ENCODE results near the gene SMIM1. TPM values are rescaled to one million over a fixed set of nuclear protein-coding genes. Genes with fewer than 3 reads are reported as not detected.

Gene SMIM1
- polyA plus RNA-seq, 1 donor (not counting 4 experiments of a cell fraction or from before 2014, with no cell fraction given), result 0.79 TPM

- no peak overlapping the region for H2AFZ ChIP-seq (ENCODE audit: control insufficient read depth, low read length)
- H3K27me3 ChIP-seq (ENCODE audit: control insufficient read depth, extremely low read depth, insufficient read depth, low read length), result no peaks in the 10 kb centered on the region
- H3K9ac ChIP-seq (ENCODE audit: control insufficient read depth, extremely low read depth, insufficient read depth, low read length), result no peak overlapping the region
- H4K20me1 ChIP-seq (ENCODE audit: control insufficient read depth, extremely low read depth, insufficient read depth, low read length), result no peaks in the 10 kb centered on the region
- H3K4me1 ChIP-seq (ENCODE audit: control insufficient read depth, extremely low read depth, insufficient read depth, low read length), result peaks cover 2% of the 10 kb centered on the region
- peaks cover 37 to 45% of the 10 kb centered on the region in 2 experiments for H3K36me3 ChIP-seq (ENCODE audit: control insufficient read depth in 2 of 2, extremely low read depth in 1 of 2, insufficient read depth in 2 of 2, low read length in 2 of 2)
- H3K4me2 ChIP-seq (ENCODE audit: control insufficient read depth, extremely low read depth, insufficient read depth, low read depth, low read length), result no peak overlapping the region
- H3K79me2 ChIP-seq (ENCODE audit: control insufficient read depth, insufficient read depth, low read length), result peaks cover 20% of the 10 kb centered on the region
- H3K9me3 ChIP-seq (ENCODE audit: control insufficient read depth, low read depth, low read length), result no peaks in the 10 kb centered on the region
- H3K27ac ChIP-seq (ENCODE audit: control insufficient read depth, insufficient read depth, low read length), result no peak overlapping the region
- TF ChIP-seq CTCF (optimal IDR thresholded peaks at IDR 0.05 in 1 of 3, IDR thresholded peaks at IDR 0.05 in 1 of 3, conservative IDR thresholded peaks at IDR 0.05 in 1 of 3; ENCODE audit: extremely low read depth in 1 of 3, insufficient read depth in 2 of 3, low read length in 3 of 3) (no peak), EZH2 (IDR thresholded peaks at IDR 0.05; ENCODE audit: low read length) (no peak)
- no peak overlapping the region for H3K4me3 ChIP-seq (ENCODE audit: control insufficient read depth in 2 of 3, extremely low read depth in 1 of 3, insufficient read depth in 2 of 3, low read depth in 1 of 3, low read length in 3 of 3)
- dilution Hi-C loops (cut with MboI; ENCODE audit: extremely low pct_ligation_motif_present, low sequenced_read_pairs), result no loop called here
- FAIRE-seq (no peak), DNase-seq (ENCODE audit: low read depth, low spot score) (no peak)
- no peaks in the 10 kb centered on the region for H3K9me1 ChIP-seq (ENCODE audit: control insufficient read depth, extremely low read depth, insufficient read depth, low read length)
These were observed 11.3 kb downstream of the SMIM1 start for GRCh38 chr1:3783651-3784474.

- dilution Hi-C loops (cut with MboI; ENCODE audit: extremely low pct_ligation_motif_present, low sequenced_read_pairs), result no loop called here
- Histone ChIP-seq H3K9me3 (ENCODE audit: control insufficient read depth, low read depth, low read length) (no peaks in the 10 kb centered on the region), H3K79me2 (ENCODE audit: control insufficient read depth, insufficient read depth, low read length) (peaks cover 32% of the 10 kb centered on the region), H3K4me1 (ENCODE audit: control insufficient read depth, extremely low read depth, insufficient read depth, low read length) (peaks cover 6% of the 10 kb centered on the region), H3K9ac (ENCODE audit: control insufficient read depth, extremely low read depth, insufficient read depth, low read length) (no peak overlapping the region), H3K9me1 (ENCODE audit: control insufficient read depth, extremely low read depth, insufficient read depth, low read length) (no peaks in the 10 kb centered on the region), H3K27ac (ENCODE audit: control insufficient read depth, insufficient read depth, low read length) (no peak overlapping the region), H3K27me3 (ENCODE audit: control insufficient read depth, extremely low read depth, insufficient read depth, low read length) (no peaks in the 10 kb centered on the region), H4K20me1 (ENCODE audit: control insufficient read depth, extremely low read depth, insufficient read depth, low read length) (peaks cover 4% of the 10 kb centered on the region), H3K4me3 (ENCODE audit: control insufficient read depth in 2 of 3, extremely low read depth in 1 of 3, insufficient read depth in 2 of 3, low read depth in 1 of 3, low read length in 3 of 3) (no peak overlapping the region), H3K4me2 (ENCODE audit: control insufficient read depth, extremely low read depth, insufficient read depth, low read depth, low read length) (no peak overlapping the region), H3K36me3 (ENCODE audit: control insufficient read depth in 2 of 2, extremely low read depth in 1 of 2, insufficient read depth in 2 of 2, low read length in 2 of 2) (peaks cover 35 to 39% of the 10 kb centered on the region in 2 experiments), H2AFZ (ENCODE audit: control insufficient read depth, low read length) (no peak overlapping the region)
- TF ChIP-seq CTCF (optimal IDR thresholded peaks at IDR 0.05 in 1 of 3, IDR thresholded peaks at IDR 0.05 in 1 of 3, conservative IDR thresholded peaks at IDR 0.05 in 1 of 3; ENCODE audit: extremely low read depth in 1 of 3, insufficient read depth in 2 of 3, low read length in 3 of 3) (no peak), EZH2 (IDR thresholded peaks at IDR 0.05; ENCODE audit: low read length) (no peak)
- no peak for FAIRE-seq
- DNase-seq (ENCODE audit: low read depth, low spot score), result no peak
These were observed 12.5 kb downstream of the SMIM1 start for GRCh38 chr1:3785045-3785444.
